ENCODE results near the gene ABCC6. TPM values are rescaled to one million over a fixed set of nuclear protein-coding genes. Genes with fewer than 3 reads are reported as not detected.

The ABCC6 gene
- polyA plus RNA-seq, 3 donors: 6.1 to 16.5 (median 14.7) TPM

- H3K9ac ChIP-seq (ENCODE audit: insufficient read depth, low read length, poor library complexity, severe bottlenecking): no peak overlapping the region
- intact Hi-C loops (cut with micrococcal nuclease): loop anchor here in 1 of 2 donors (10.0 kb wide), 1 partner anchor 60 kb away; no protein-coding TSS in a partner anchor
- 92% methylated on average over 5 of the region's 5 CpGs for WGBS (ENCODE audit: insufficient coverage)
- peaks cover 5% of the 10 kb centered on the region in 2 donors for H3K9me3 ChIP-seq (replicated peaks in 1 of 2; ENCODE audit: control insufficient read depth in 1 of 2, insufficient read depth in 1 of 2, low read length in 2 of 2)
- no peak for TF ChIP-seq CTCF (IDR thresholded peaks at IDR 0.05)
- no peaks in the 10 kb centered on the region for H3K27me3 ChIP-seq (ENCODE audit: control insufficient read depth in 2 of 2, insufficient read depth in 2 of 2, low read length in 2 of 2)
- H4K20me1 ChIP-seq (ENCODE audit: insufficient read depth, low read length): no peaks in the 10 kb centered on the region
- peaks cover 35 to 69% of the 10 kb centered on the region in 2 donors for H3K36me3 ChIP-seq (replicated peaks in 1 of 2; ENCODE audit: control insufficient read depth in 1 of 2, insufficient read depth in 2 of 2, low read length in 2 of 2)
- Mint-ChIP-seq H3K36me3 (peaks cover 66 to 75% of the 10 kb centered on the region in 2 donors), H3K4me3 (no peak overlapping the region), H3K9me3 (peaks cover 2 to 15% (median 8%) of the 10 kb centered on the region in 7 donors), H3K27ac (no peak overlapping the region), H3K4me1 (no peaks in the 10 kb centered on the region), H3K27me3 (ENCODE audit: low read depth in 3 of 3) (peaks cover 0 to 2% (median 0%) of the 10 kb centered on the region in 3 donors)
- H3K79me2 ChIP-seq (ENCODE audit: insufficient read depth, low read length): no peaks in the 10 kb centered on the region
- H3K4me1 ChIP-seq (ENCODE audit: control insufficient read depth in 1 of 2, insufficient read depth in 2 of 2, low read length in 2 of 2): no peaks in the 10 kb centered on the region
- H3K4me2 ChIP-seq (replicated peaks; ENCODE audit: extremely low read depth, low read length, poor library complexity, severe bottlenecking): no peak overlapping the region
- H3K4me3 ChIP-seq (replicated peaks in 1 of 3; ENCODE audit: low read depth in 2 of 3, low read length in 3 of 3): no peak overlapping the region
- H3K27ac ChIP-seq (ENCODE audit: low read depth in 1 of 2, low read length in 2 of 2): no peak overlapping the region
- no peak overlapping the region for H2AFZ ChIP-seq (ENCODE audit: insufficient read depth, low read depth, low read length, poor library complexity, severe bottlenecking)
- no peak for DNase-seq
These were observed 48.0 kb downstream of the ABCC6 start for GRCh38 chr16:16175296-16175695.

GRCh38 chr16:16172991-16173390, 50.3 kb downstream of the ABCC6 start:
- Histone ChIP-seq H3K4me3 (replicated peaks in 1 of 3; ENCODE audit: low read depth in 2 of 3, low read length in 3 of 3) (no peak overlapping the region), H4K20me1 (ENCODE audit: insufficient read depth, low read length) (no peaks in the 10 kb centered on the region), H3K79me2 (ENCODE audit: insufficient read depth, low read length) (no peaks in the 10 kb centered on the region), H3K9ac (ENCODE audit: insufficient read depth, low read length, poor library complexity, severe bottlenecking) (no peak overlapping the region), H3K36me3 (replicated peaks in 1 of 2; ENCODE audit: control insufficient read depth in 1 of 2, insufficient read depth in 2 of 2, low read length in 2 of 2) (peaks cover 34 to 80% of the 10 kb centered on the region in 2 donors), H3K27me3 (ENCODE audit: control insufficient read depth in 2 of 2, insufficient read depth in 2 of 2, low read length in 2 of 2) (no peaks in the 10 kb centered on the region), H3K4me2 (replicated peaks; ENCODE audit: extremely low read depth, low read length, poor library complexity, severe bottlenecking) (no peak overlapping the region), H3K4me1 (ENCODE audit: control insufficient read depth in 1 of 2, insufficient read depth in 2 of 2, low read length in 2 of 2) (no peaks in the 10 kb centered on the region), H2AFZ (ENCODE audit: insufficient read depth, low read depth, low read length, poor library complexity, severe bottlenecking) (no peak overlapping the region), H3K9me3 (replicated peaks in 1 of 2; ENCODE audit: control insufficient read depth in 1 of 2, insufficient read depth in 1 of 2, low read length in 2 of 2) (peaks cover 0 to 5% of the 10 kb centered on the region in 2 donors), H3K27ac (ENCODE audit: low read depth in 1 of 2, low read length in 2 of 2) (no peak overlapping the region)
- Mint-ChIP-seq H3K4me1 (no peaks in the 10 kb centered on the region), H3K36me3 (peaks cover 72 to 80% of the 10 kb centered on the region in 2 donors), H3K27ac (no peak overlapping the region), H3K4me3 (no peak overlapping the region), H3K9me3 (peaks cover 0 to 8% (median 4%) of the 10 kb centered on the region in 7 donors), H3K27me3 (ENCODE audit: low read depth in 3 of 3) (peaks cover 0 to 2% (median 0%) of the 10 kb centered on the region in 3 donors)
- TF ChIP-seq CTCF (IDR thresholded peaks at IDR 0.05): no peak
- DNase-seq: no peak
- intact Hi-C loops (cut with micrococcal nuclease): loop anchor here in 1 of 2 donors (10.0 kb wide), 1 partner anchor 58 kb away; no protein-coding TSS in a partner anchor
- WGBS (ENCODE audit: insufficient coverage): 83% methylated on average over 1 of the region's 4 CpGs

All from CD14-positive monocyte (primary cell).